Measurements from ENCODE around the gene FBXO47. TPM values are rescaled to one million over a fixed set of nuclear protein-coding genes. Genes with fewer than 3 reads are reported as not detected.

Gene FBXO47
- total and polyA plus RNA-seq, 2 of the 4 experiments (the other 2 are of a cell fraction), result under 0.01 TPM; not detected in 1

DNA sequence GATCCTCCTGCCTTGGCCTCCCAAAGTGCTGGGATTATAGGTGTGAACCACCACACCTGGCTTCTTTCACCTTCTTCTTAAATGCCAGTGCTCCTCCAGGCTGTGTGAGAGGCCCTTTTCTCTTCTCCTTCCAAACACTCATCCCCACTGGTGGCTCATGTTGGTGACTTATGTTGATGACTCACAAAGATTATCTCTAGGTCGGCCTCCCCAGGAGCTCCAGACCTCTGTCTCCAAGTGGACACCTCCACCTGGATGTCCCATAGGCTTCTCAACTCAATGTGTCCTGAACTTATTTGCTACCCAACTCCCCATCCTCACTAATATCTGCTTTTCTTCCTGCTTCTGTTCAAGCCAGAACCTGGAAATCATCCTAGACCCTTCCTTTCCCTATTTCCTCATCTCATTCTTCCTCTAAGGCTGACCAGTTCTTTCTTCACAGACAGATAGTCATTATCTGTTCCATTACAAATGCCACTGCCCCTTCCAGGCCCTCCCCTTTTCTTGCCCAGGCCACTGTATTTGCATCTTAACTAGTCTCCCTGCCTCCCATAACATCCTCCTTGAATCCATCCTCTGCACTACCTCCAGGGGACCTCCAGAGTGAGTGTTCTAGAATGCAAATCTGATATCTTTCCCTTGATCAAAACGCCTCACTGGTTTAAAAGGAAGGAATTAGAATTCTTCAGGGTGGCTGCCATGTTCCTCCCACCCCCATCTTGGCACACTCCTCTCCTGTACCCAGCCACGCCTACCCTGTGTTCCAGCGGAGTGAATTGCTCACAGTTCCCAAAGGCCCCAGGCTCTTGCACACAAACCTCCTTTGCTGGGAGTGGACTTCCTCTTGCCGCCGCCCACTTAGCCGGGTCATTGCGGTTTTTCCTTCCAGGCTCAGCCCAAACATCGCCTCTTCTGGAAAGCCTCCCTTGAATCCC is 34.8 kb upstream of the FBXO47 start:
- H2AFZ ChIP-seq (replicated peaks; ENCODE audit: low read length, poor library complexity), result peak overlapping the region; percentile 72
- ATAC-seq (ENCODE audit: low read depth) (peak; percentile 59; the same call in 1 of the 2 replicates), DNase-seq (peak; percentile 13)
- no peak overlapping the region for H3K4me2 ChIP-seq (ENCODE audit: low read depth, low read length)
- H3K14ac ChIP-seq (replicated peaks; ENCODE audit: low read depth, low read length), result no peak overlapping the region
- no peak overlapping the region for H3K56ac ChIP-seq (ENCODE audit: extremely low read depth, insufficient read depth, low read length)
- H3K27ac ChIP-seq (ENCODE audit: insufficient read depth, low read length), result no peak overlapping the region
- no peak overlapping the region; the same call in 2 of the 3 replicates for H2BK15ac ChIP-seq (ENCODE audit: low read depth, low read length)
- no peak overlapping the region for H4K8ac ChIP-seq (ENCODE audit: low read depth in 2 of 2, low read length in 2 of 2)
- dilution Hi-C loops (cut with HindIII; ENCODE audit: low sequenced_read_pairs, unreplicated experiment), result no loop called here
- intact Hi-C loops (cut with micrococcal nuclease), result loop anchor here (5.0 kb wide), 1 partner anchor 40 kb away; no protein-coding TSS in a partner anchor
- WGBS, 2 experiments (ENCODE audit: extremely low coverage in 2 of 2, insufficient read length in 1 of 2), result 67% methylated on average over 1 of the region's 9 CpGs; no CpG with 5 or more reads in 1 of the 2 experiments
- TF ChIP-seq, protein P1, sequence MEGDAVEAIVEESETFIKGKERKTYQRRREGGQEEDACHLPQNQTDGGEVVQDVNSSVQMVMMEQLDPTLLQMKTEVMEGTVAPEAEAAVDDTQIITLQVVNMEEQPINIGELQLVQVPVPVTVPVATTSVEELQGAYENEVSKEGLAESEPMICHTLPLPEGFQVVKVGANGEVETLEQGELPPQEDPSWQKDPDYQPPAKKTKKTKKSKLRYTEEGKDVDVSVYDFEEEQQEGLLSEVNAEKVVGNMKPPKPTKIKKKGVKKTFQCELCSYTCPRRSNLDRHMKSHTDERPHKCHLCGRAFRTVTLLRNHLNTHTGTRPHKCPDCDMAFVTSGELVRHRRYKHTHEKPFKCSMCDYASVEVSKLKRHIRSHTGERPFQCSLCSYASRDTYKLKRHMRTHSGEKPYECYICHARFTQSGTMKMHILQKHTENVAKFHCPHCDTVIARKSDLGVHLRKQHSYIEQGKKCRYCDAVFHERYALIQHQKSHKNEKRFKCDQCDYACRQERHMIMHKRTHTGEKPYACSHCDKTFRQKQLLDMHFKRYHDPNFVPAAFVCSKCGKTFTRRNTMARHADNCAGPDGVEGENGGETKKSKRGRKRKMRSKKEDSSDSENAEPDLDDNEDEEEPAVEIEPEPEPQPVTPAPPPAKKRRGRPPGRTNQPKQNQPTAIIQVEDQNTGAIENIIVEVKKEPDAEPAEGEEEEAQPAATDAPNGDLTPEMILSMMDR (conservative IDR thresholded peaks at IDR 0.05; ENCODE audit: low read depth, low read length), result no peak
- peak; percentile 47 for TF ChIP-seq FOS (IDR thresholded peaks at IDR 0.05; ENCODE audit: low read depth, low read length)
- no peak overlapping the region for H3K23ac ChIP-seq (ENCODE audit: low read depth, low read length)
- peaks cover 12% of the 10 kb centered on the region for H3K27me3 ChIP-seq (ENCODE audit: control insufficient read depth, insufficient read depth, low read length)
- peaks cover 6% of the 10 kb centered on the region for H3K4me1 ChIP-seq (ENCODE audit: control insufficient read depth, insufficient read depth, low read length)
- in situ Hi-C loops (cut with MboI; ENCODE audit: low sequenced_read_pairs), result no loop called here
- H2BK5ac ChIP-seq (ENCODE audit: low read depth, low read length, poor library complexity, severe bottlenecking), result no peak overlapping the region
- CTCF ChIA-PET, result no interaction called here
- no peak overlapping the region for H3K18ac ChIP-seq (ENCODE audit: low read depth, low read length)
- no peaks in the 10 kb centered on the region for H4K20me1 ChIP-seq (ENCODE audit: insufficient read depth, low read length)
- no peak overlapping the region for H3K4ac ChIP-seq (ENCODE audit: low read depth, low read length)
- no peak overlapping the region for H4K5ac ChIP-seq (ENCODE audit: low read depth, low read length)
- H2BK20ac ChIP-seq (ENCODE audit: low read depth, low read length), result no peak overlapping the region
- POLR2A ChIA-PET (ENCODE audit: unreplicated experiment), result no interaction called here
- no peaks in the 10 kb centered on the region for H3K9me1 ChIP-seq (ENCODE audit: insufficient read depth, low read length)
- H2AK9ac ChIP-seq (replicated peaks; ENCODE audit: low read depth, low read length, poor library complexity), result no peak overlapping the region
- no TSS peak for BruUV-seq (replicated peaks)
- H3K79me1 ChIP-seq (ENCODE audit: low read depth in 1 of 2, low read length in 2 of 2), result no peaks in the 10 kb centered on the region
- H2BK120ac ChIP-seq (ENCODE audit: low read depth, low read length), result no peak overlapping the region
- H2AK5ac ChIP-seq (ENCODE audit: low read depth, low read length), result no peak overlapping the region; the same call in 1 of the 2 replicates
- no peaks in the 10 kb centered on the region for H3K36me3 ChIP-seq (ENCODE audit: control insufficient read depth, insufficient read depth, low read length)
- no peak overlapping the region for H3K4me3 ChIP-seq (ENCODE audit: insufficient read depth, low read depth, low read length)
- no peak overlapping the region for H3K9ac ChIP-seq (ENCODE audit: low read depth, low read length)
- no peaks in the 10 kb centered on the region; the same call in none of the 2 replicates for H3K9me3 ChIP-seq (ENCODE audit: control insufficient read depth, insufficient read depth, low read length)
- no peak overlapping the region for H4K91ac ChIP-seq (ENCODE audit: insufficient read depth, low read depth, low read length)
